ENCODE results near the gene BMPR2. TPM values are rescaled to one million over a fixed set of nuclear protein-coding genes. Genes with fewer than 3 reads are reported as not detected.

Gene BMPR2
- total and polyA plus RNA-seq, 2 donors (not counting 1 experiment from before 2014, with no cell fraction given) = 3.1 to 24.6 TPM

- ChIA-PET CTCF (no interaction called here), POLR2A (no interaction called here)
- no peaks in the 10 kb centered on the region for H3K79me2 ChIP-seq (ENCODE audit: control insufficient read depth, insufficient read depth, low read length)
- H3K27me3 ChIP-seq (replicated peaks in 1 of 4; ENCODE audit: control extremely low read depth in 1 of 4, control insufficient read depth in 3 of 4, insufficient read depth in 4 of 4, low read length in 3 of 4) = no peaks in the 10 kb centered on the region
- no peaks in the 10 kb centered on the region for H3K4me1 ChIP-seq (ENCODE audit: control insufficient read depth in 2 of 2, insufficient read depth in 2 of 2, low read length in 2 of 2)
- Mint-ChIP-seq H3K4me3 (no peak overlapping the region), H3K27ac (no peak overlapping the region), H3K9me3 (ENCODE audit: insufficient read depth) (no peaks in the 10 kb centered on the region), H3K4me1 (no peaks in the 10 kb centered on the region), H3K27me3 (no peaks in the 10 kb centered on the region)
- DNase-seq (no peak), ATAC-seq (ENCODE audit: low read depth) (no peak)
- no peak for TF ChIP-seq CTCF (IDR thresholded peaks at IDR 0.05)
- TF ChIP-seq EZH2 (IDR thresholded peaks at IDR 0.05; ENCODE audit: borderline replicate concordance, insufficient read depth, low read depth, low read length, poor library complexity, severe bottlenecking) = no peak
- 100% methylated on average over 4 of the region's 8 CpGs for WGBS (ENCODE audit: insufficient coverage)
- intact Hi-C loops (cut with micrococcal nuclease) = no loop called here
- H3K4me3 ChIP-seq (ENCODE audit: control extremely low read depth in 1 of 5, extremely low read depth in 1 of 5, insufficient read depth in 1 of 5, low read depth in 2 of 5, low read length in 4 of 5) = no peak overlapping the region
- no peak overlapping the region for H2AFZ ChIP-seq (ENCODE audit: insufficient read depth, low read depth, low read length, poor library complexity, severe bottlenecking)
- no peaks in the 10 kb centered on the region for H4K20me1 ChIP-seq (ENCODE audit: control insufficient read depth, insufficient read depth, low read length, poor library complexity, severe bottlenecking)
- H3K9me3 ChIP-seq (ENCODE audit: control extremely low read depth in 1 of 3, control insufficient read depth in 2 of 3, insufficient read depth in 1 of 3, low read length in 2 of 3) = no peaks in the 10 kb centered on the region
- H3K4me2 ChIP-seq (replicated peaks; ENCODE audit: low read depth, low read length, poor library complexity, severe bottlenecking) = no peak overlapping the region
- no peak overlapping the region for H3K9ac ChIP-seq (ENCODE audit: low read length)
- H3K27ac ChIP-seq (ENCODE audit: low read length in 2 of 2) = no peak overlapping the region
- peaks cover 0 to 2% of the 10 kb centered on the region in 2 experiments for H3K36me3 ChIP-seq (replicated peaks in 1 of 2; ENCODE audit: control extremely low read depth in 1 of 2, control insufficient read depth in 1 of 2, extremely low read depth in 1 of 2, insufficient read depth in 2 of 2, low read length in 1 of 2)
These were observed 110.2 kb downstream of the BMPR2 start for GRCh38 chr2:202486351-202486750.

- no peaks in the 10 kb centered on the region for H3K27me3 Mint-ChIP-seq
- ChIA-PET POLR2A (no interaction called here), CTCF (interaction anchor here (0.7 kb wide), 1 partner anchor 562 kb away, joined by 4 read pairs; no protein-coding TSS in a partner anchor)
- H2AFZ ChIP-seq (ENCODE audit: insufficient read depth, low read depth, low read length, poor library complexity, severe bottlenecking) = no peak overlapping the region
- H3K9ac ChIP-seq (ENCODE audit: low read length) = no peak overlapping the region
- H3K27me3 ChIP-seq (replicated peaks in 1 of 4; ENCODE audit: control extremely low read depth in 1 of 4, control insufficient read depth in 3 of 4, insufficient read depth in 4 of 4, low read length in 3 of 4) = no peaks in the 10 kb centered on the region
- no peaks in the 10 kb centered on the region for H3K79me2 ChIP-seq (ENCODE audit: control insufficient read depth, insufficient read depth, low read length)
- no peak for ATAC-seq (ENCODE audit: low read depth)
- H3K4me1 ChIP-seq (ENCODE audit: control insufficient read depth in 2 of 2, insufficient read depth in 2 of 2, low read length in 2 of 2) = no peaks in the 10 kb centered on the region
- WGBS (ENCODE audit: insufficient coverage) = no CpG with 5 or more reads among the region's 3 CpGs
- no peaks in the 10 kb centered on the region for H3K9me3 Mint-ChIP-seq (ENCODE audit: insufficient read depth)
- H3K9me3 ChIP-seq (ENCODE audit: control extremely low read depth in 1 of 3, control insufficient read depth in 2 of 3, insufficient read depth in 1 of 3, low read length in 2 of 3) = no peaks in the 10 kb centered on the region
- TF ChIP-seq EZH2 (IDR thresholded peaks at IDR 0.05; ENCODE audit: borderline replicate concordance, insufficient read depth, low read depth, low read length, poor library complexity, severe bottlenecking) (no peak), CTCF (IDR thresholded peaks at IDR 0.05) (no peak)
- no peaks in the 10 kb centered on the region for H3K4me1 Mint-ChIP-seq
- H4K20me1 ChIP-seq (ENCODE audit: control insufficient read depth, insufficient read depth, low read length, poor library complexity, severe bottlenecking) = no peaks in the 10 kb centered on the region
- H3K4me3 Mint-ChIP-seq = no peak overlapping the region
- H3K4me2 ChIP-seq (replicated peaks; ENCODE audit: low read depth, low read length, poor library complexity, severe bottlenecking) = no peak overlapping the region
- H3K4me3 ChIP-seq (ENCODE audit: control extremely low read depth in 1 of 5, extremely low read depth in 1 of 5, insufficient read depth in 1 of 5, low read depth in 2 of 5, low read length in 4 of 5) = no peak overlapping the region
- intact Hi-C loops (cut with micrococcal nuclease) = no loop called here
- H3K27ac Mint-ChIP-seq = no peak overlapping the region
- no peaks in the 10 kb centered on the region for H3K36me3 ChIP-seq (replicated peaks in 1 of 2; ENCODE audit: control extremely low read depth in 1 of 2, control insufficient read depth in 1 of 2, extremely low read depth in 1 of 2, insufficient read depth in 2 of 2, low read length in 1 of 2)
- no peak overlapping the region for H3K27ac ChIP-seq (ENCODE audit: low read length in 2 of 2)
- DNase-seq = no peak
These were observed 112.5 kb downstream of the BMPR2 start for GRCh38 chr2:202488671-202489070.
